OCI-LY3 (cell line): ENCODE data around the gene PLSCR4.

Experiments used
- CTCF ChIP-seq: fragments of 200-600, 300-600 bp; sonication (generic); IDR thresholded peaks from 2 replicates; pipeline ENCODE4 v1.5.1; 2014; ENCODE audit warnings: antibody characterized with exemption, low read length, low read depth
- EZH2phosphoT487 ChIP-seq: fragments of 200-600 bp; shearing (Covaris generic); IDR thresholded peaks from 2 replicates; pipeline ENCODE4 v1.6.1; 2018; ENCODE audit warnings: antibody characterized with exemption, mixed run types, low read depth

GRCh38 chr3:146241523-146242240, 9.2 kb downstream of the PLSCR4 start:
- no peak for TF ChIP-seq CTCF
- TF ChIP-seq EZH2phosphoT487 = no peak
